Stimulated activated CD8-positive, alpha-beta memory T cell treated with anti-CD3 and anti-CD28 coated beads, Interleukin-15, amount 100 ng/mL, for 48 hours (primary cell): ENCODE results near the gene MTHFD1L.
"Not testable (repeated sequence)": the region's sequence is repeated elsewhere in the genome, so short reads cannot be mapped to it uniquely, and the experiment has no call there.

Experiments used
- DNase-seq, 2 donors: peaks; one replicate each; pipeline ENCODE4 v3.0.0-alpha.2; 2020; ENCODE audit warnings: low read depth in 2 of 2

Gene MTHFD1L

DNA sequence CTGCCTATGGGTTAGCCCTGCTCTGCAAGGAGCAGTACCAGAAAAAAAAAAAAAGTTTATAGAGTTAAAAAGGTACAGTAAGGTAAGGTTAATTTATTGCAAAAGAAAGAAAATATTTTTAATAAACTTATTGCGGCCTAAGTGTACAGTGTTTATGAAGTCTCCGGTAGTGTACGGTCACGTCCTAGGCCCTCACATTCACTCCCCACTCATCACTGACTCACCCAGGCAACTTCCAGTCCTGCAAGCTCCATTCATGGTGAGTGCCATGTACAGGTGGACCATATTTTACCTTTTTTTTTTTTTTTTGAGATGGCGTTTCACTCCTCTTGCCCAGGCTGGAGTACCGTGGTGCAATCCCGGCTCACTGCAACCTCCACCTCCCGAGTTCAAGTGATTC, 258.1 kb downstream of the MTHFD1L start:
- not testable (repeated sequence) for DNase-seq

DNA sequence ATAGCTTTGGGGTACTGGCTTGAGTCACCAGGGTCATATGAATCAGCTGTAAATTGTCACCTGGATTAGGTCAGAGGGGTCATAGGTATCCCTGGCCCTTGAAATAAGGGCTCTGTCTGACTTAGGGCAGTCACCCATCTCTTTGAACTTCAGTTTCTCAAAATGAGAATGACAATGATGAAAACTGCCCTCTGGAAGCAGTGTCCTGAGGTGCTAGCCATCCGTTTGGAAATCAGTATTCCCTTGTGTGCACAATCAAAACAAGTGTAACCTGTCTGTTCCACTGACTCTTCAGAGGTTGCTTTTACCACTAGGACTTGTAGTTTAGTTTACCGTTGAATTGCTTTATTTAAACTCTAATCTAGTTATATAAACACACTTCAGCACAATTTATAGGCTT, 259.7 kb downstream of the MTHFD1L start:
- not testable (repeated sequence) for DNase-seq

DNA sequence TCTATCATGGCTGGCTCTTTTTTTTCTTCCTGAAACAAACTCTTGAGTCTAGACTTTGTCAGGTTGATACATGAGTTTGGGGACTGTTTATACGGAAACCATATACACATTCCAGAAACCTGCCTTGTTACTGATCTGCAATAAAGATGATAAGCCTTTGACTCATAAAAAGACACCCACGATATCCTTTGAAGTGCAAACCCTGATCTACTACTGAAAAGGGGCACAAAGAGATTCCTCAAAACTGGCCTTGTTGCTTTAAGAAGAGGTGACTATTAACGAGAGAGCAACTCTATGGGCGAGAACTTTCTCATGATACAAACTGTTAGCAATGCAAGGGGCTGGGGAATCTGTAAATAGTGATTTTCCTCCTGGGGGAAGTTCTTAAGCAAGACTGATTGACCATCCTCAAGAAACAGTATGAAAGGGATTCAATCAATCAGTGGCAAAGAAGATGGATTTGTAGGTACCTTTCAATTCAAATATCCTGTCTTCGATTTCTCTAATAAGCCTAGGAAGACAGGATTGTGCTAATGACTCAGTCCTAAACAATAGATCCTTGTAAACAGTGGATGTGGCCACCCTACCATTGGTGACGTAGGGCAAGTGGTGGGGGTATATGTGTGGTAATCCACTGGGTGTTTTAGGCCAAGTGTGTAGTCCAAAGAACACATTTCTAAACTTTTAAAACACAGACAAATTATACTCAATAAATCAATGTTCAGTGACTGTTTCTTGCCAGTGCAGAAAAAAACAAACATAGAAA, 260.3 kb downstream of the MTHFD1L start:
- not testable (repeated sequence) for DNase-seq

DNA sequence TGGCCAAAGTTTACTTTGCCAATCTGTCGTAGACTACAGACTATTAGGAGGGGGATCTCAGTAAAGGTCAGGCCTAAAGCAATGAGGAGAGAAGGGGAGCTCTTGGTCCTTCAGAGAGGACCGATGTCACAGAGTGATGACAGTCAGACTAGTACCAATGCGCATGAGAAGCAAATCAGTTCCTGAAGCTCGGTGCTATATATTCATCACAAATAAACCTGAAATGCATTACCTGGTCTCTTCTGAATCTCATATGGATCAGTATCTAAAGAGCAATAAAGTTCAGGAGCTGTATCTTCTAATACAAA, 260.9 kb downstream of the MTHFD1L start:
- not testable (repeated sequence) for DNase-seq

DNA sequence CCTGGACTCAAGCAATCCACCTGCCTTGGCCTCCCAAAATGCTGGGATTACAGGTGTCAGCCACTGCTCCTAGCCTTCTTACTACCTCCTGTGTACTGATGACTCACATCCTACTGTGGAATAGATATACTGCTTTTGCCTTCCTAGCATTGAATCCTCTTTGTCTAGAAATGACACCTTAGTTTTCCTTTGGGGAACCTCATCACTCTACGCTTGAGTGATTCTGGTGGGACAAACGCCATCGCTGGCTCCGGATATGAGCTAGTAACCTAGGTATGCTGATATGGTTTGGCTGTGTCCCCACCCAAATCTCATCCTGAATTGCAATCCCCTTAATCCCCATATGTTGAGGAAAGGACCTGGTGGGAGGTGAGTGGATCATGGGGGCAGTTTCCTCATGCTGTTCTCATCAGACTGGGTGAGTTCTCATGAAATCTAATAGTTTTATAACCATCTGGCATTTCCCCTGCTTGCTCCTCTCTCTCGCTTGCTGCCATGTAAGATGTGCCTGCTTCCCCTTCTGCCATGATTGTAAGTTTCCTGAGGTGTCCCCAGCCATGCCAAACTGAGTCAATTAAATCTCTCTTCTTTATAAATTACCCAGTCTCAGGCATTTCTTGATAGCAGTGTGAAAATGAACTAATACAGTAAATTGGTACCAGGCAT, 261.8 kb downstream of the MTHFD1L start:
- not testable (repeated sequence) for DNase-seq

DNA sequence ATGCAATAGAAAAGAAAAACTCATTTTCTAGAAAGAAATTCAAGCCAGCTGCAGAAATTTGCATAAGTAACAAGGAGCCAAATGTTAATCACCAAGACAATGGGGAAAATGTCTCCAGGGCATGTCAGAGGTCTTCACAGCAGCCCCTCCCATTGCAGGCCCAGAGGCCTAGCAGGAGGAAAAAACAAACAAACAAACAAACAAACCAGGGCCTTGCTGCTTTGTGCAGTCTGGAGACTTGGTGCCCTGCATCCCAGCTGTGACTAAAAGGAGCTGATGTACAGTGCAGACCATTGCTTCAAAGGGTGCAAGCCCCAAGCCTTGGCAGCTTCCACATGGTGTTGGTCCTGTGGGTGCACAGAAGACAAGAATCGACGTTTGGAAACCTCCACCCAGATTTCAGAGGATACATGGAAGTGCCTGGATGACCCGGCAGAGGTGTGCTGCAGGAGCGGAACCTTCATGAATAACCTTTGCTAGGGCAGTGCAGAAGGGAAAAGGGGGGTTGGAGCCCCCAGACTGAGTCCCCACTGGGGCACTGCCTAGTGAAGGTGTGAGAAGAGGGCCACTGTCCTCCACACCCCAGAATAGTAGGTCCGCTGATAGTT, 263.4 kb downstream of the MTHFD1L start:
- DNase-seq, result no peak

DNA sequence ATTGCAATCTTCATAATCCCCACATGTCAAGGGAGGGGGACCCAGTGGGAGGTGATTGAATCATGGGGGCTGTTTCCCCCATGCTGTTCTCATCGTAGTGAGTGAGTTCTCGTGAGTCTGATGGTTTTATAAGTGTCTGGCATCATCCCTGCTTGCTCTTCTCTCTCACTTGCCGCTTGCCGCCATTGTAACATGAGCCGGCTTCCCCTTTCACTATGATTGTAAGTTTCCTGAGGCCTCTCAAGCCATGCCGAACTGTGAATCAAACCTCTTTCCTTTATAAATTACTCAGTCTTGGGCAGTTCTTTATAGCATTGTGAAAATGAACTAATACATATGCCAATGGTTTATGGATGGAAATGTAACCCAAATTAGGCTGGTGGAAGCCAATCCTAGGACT, 264.8 kb downstream of the MTHFD1L start:
- DNase-seq, result no peak

DNA sequence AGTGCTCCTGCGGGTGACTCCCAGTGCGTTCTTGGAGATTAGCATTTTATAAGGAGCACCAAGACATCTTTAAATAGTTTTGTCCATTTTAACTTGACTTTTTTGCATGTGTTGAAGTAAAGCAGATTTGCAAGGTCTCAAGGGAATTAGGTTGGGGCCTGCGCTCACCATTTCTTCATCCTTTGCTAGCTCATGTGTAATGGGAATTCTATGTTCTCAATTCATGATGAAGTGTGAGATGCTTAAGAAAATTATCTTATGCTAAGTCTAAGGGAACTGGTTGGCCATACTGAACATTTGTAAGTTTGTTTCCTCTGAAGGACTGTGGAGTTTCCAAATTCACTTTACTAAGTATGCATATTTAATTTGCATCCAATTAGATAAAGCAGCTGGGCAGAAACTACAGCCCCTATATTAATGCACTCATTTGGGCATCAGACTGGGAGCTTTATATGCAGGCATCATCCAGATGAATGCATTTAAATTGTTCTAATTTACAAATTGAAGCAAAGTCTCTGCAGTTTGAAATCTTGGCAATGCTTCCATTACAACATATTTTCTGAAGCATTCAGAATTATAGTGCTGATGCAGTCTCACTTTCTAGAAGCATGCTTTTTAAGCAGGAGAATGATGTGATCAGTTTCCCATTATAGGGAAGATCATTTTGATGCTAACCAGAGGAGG, 266.0 kb downstream of the MTHFD1L start:
- no peak for DNase-seq

DNA sequence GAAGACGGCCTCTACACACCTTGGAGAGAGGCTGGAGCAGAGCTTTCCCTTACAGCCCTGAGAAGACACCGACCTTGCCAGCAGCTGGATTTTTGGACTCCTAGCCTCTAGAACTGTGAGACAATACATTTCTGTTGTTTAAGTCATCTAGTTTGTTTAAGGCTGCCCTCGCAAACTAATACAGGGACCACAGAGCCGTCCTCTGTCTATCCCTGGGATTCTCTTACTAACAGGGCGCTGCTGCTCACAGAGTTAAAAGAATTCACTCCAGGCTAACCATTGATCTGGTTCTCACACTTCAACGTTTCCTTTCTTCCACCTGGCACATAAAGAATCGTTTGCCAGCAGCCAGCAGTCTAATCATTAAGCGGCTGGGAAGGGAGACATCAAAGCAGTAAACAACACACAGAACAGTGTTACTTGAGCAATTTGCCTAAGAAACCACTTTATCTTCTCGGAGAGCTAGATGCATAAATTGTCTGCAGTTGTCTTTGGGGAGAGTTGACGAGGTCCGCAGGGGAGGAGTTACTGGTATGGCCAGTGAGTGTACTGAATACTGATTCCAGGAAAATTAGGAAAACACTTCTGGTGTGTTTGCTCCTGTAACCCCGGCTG, 270.7 kb downstream of the MTHFD1L start:
- DNase-seq, result no peak

DNA sequence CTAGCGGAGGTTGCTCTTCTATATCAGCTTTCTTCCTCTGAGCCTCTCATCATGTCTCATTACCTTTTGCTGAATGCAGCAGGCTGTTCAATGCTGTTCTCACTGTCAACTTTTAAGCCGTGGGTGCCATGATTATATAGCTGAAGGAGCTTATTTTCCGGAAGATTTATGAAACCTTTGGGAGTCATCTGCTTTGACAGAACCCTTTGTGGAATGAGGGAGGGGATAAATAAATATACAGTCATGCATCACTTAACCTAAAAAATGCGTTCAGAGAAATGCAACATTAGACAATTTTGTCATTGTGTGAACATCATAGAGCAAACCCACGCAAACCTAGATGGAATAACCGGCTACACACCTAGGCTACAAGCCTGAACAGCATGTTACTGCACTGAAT, 272.0 kb downstream of the MTHFD1L start:
- no peak for DNase-seq

DNA sequence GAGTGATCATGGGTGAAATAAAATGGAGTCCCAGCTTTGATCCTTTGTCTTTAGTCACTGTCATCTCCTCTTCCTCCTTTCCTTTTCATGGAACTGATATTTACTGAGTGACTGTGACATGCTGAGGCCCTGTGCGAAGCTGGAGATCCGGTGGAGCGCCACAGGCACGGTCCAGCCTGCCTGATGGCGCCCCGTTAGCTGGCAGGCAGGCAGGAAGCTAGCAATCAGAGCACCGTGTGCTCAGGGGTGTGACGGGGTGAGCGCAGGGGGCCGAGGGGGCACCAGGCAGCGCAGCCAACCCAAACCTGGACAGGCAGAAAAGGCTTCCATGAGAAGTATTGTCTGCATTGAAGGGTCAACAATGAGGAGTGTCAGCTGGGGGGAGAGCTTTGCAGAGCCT, 274.0 kb downstream of the MTHFD1L start:
- DNase-seq, result no peak

DNA sequence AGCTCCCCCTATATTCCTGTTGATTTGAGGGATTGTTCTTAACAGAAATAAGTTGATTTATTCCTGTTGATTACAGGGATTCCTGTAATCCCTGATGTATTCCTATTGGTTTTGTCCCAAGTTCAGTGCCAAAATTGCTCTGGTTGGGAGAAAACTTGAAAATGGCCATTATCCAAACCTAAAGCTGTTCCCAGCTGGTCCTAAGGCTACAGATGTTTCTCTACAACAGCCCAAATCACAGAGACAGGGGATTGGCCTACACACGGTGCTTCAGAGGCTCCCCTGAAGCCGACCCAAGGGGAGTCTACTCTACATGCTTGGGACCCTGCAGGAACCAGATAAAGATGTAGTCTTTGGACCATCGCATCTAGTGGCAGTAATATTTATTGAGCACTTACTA, 275.3 kb downstream of the MTHFD1L start:
- no peak for DNase-seq

DNA sequence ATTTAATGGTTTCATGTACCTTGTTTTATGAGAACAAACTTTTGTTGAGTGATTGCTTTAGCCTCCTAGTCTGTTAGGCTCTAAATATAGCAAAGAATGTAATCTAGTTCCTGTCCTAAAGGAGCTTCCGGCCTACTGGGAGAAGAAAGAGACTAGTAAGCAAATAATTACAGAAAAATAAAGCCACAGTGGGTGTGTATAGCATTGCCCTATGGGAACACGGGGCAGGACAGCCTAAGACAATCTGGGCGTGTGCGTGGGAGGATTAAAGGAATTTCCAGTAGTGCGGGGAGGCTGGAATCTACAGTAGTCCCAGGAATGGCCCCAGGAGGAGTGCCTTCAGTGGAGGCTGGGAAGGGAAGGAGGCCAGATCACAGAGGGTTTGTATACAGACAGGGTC, 276.2 kb downstream of the MTHFD1L start:
- DNase-seq, result no peak

DNA sequence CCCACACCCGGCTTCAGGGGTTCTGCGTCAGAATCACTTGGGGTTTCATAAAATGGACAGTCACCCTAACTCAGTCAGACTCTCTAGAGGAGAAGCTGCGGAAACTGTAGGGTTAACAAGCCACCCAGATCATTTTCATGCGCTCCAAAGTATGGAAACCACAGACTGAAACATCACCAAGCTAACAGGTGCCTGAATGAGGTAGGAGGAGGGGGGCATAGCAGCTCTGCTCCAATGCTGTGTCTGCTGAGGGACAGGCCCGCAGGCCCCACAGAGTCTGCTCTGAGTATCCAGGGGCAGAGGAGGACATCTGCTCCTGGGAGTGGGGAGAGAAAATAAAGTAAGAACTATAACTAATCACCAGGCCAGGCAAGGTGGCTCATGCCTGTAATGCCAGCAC, 277.2 kb downstream of the MTHFD1L start:
- no peak for DNase-seq

DNA sequence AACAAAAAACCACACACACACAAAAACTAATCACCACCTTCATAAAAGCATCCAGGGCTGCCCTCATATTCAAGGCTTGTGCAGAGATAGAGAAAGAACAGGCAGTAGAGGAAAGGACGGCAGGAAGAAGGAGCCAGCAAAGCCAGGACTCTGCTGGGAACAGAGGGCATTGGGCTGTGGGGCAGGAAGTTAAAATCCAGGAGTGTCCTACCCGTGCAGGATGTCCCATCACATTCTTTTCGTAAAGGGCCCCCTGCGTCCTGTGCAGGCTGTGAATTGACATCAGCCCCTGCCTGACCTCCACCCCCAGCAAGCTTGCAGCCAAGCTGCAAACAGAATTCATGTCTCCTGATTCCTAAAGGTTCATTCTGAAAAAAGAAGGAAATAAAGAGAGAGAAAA, 277.8 kb downstream of the MTHFD1L start:
- no peak for DNase-seq

DNA sequence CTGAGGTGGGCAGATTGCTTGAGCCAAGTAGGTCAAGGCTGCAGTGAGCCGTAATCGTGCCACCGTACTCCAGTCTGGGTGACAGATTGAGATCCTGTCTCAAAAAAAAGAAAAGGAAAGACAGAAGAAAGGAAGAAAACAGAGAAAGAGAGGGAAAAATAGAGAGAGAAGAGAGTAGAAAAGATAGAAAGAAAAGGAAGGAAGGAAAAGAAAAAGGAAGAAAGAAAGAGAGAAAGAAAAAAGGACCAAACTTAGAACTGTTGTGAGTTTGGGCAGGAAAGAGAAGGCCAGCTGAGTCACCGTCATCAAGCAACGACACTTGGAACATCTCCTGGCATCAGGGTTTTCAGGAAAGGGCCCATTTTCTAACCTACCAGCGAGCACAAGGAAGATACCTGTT, 278.3 kb downstream of the MTHFD1L start:
- DNase-seq, result no peak

DNA sequence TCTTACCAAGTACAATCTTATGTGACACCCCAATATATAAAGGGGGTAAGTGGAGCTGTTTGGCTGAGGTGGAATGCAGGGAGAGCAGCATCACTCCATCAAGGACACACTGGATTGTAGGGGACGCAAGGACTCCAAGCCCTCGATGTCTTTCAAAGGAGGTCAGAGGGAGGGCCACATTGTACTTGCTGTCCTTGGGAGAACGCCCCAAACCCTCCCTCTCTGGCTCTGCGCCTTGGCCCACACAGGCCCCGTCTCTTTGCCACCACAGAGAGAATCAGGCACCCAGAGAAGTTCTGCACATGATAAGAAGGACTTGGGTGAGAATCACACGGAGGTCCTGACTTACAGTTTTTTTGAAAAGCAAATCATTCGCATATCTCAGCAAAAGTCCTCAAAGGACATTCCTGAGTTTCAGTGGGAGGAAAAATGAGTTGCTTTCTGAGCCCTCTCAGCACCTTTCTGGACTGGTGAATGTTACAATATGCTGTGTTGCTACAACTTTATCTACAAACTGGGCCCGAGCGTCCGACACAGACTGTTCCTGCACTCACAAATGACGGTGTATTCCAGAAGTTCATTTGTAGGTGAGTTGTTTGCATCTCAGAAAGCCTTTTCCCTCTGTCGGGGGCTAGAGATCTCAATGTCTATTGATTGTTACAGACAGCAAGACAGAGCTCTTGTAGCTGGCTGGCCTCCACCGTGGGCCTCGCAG, 281.8 kb downstream of the MTHFD1L start:
- no peak for DNase-seq

DNA sequence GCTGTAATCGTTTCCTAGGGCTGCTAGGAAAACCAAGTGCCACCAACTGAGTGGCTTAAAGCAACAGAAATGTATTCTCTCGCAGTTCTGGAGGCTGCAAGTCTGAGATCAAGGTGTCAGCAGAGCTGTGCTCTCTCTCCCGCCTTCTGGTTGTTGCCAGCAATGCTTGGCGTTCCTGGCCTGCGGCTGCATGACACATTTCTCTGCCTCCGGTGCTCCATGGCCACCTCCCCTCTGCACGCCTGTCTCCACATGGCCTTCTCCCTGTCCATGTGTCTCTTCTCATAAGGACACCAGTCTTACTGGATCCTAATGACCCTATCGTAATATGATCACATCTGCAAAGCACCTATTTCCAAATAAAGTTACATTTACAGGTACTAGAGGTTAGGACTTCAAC, 282.6 kb downstream of the MTHFD1L start:
- DNase-seq, result no peak

DNA sequence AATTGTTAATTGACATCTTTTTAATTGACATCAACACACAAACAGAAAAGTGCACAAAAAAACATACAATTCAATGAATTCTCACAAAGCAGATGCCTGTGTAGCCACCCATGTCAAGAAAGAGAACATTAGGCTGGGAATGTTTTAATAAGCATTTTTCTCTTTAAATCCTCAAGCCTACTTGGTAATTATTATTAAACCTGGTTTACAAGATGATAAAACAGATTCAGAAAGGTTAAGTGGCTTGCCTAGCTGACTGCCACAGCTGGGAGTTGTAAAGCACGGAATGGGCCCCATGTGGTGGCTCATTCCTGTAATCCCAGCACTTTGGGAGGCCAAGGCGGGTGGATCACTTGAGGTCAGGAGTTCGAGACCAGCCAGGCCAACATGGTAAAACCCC, 284.3 kb downstream of the MTHFD1L start:
- no peak for DNase-seq
